ENCODE results near the gene SLC12A1.

The SLC12A1 gene

GRCh38 chr15:48298914-48299313 lies 92.8 kb downstream of the SLC12A1 start:
- no peak overlapping the region for H4K91ac ChIP-seq (ENCODE audit: low read depth, low read length)
- no peak overlapping the region for H3K18ac ChIP-seq (ENCODE audit: low read length)
- H2AK5ac ChIP-seq (ENCODE audit: low read length) = no peak overlapping the region
- H3K27ac ChIP-seq (ENCODE audit: low read depth, low read length) = no peak overlapping the region
- no peak overlapping the region for H3K9ac ChIP-seq (ENCODE audit: low read length)
- H3K4me1 ChIP-seq (ENCODE audit: control insufficient read depth in 1 of 2, insufficient read depth in 2 of 2, low read length in 2 of 2) = no peaks in the 10 kb centered on the region
- no peaks in the 10 kb centered on the region for H3K36me3 ChIP-seq (ENCODE audit: control insufficient read depth in 1 of 2, insufficient read depth in 2 of 2, low read length in 2 of 2)
- no peak overlapping the region for H2BK12ac ChIP-seq (ENCODE audit: low read length)
- H3K4ac ChIP-seq (ENCODE audit: low read depth, low read length) = no peak overlapping the region
- WGBS (ENCODE audit: extremely low coverage, insufficient coverage, insufficient read length) = no CpG with 5 or more reads among the region's 2 CpGs
- H2BK5ac ChIP-seq (ENCODE audit: low read depth, low read length, poor library complexity) = no peak overlapping the region
- no peaks in the 10 kb centered on the region for H3K9me3 ChIP-seq (ENCODE audit: insufficient read depth, low read depth, low read length)
- H3K14ac ChIP-seq (ENCODE audit: low read length) = no peak overlapping the region
- H2BK120ac ChIP-seq (ENCODE audit: insufficient read depth, low read length, poor library complexity) = no peak overlapping the region
- H3K4me3 ChIP-seq (ENCODE audit: low read depth, low read length) = no peak overlapping the region
- no peak overlapping the region for H4K12ac ChIP-seq (ENCODE audit: low read depth, low read length)
- H3K79me2 ChIP-seq (ENCODE audit: control insufficient read depth, insufficient read depth, low read length, poor library complexity) = no peaks in the 10 kb centered on the region
- H3K23ac ChIP-seq (ENCODE audit: low read length) = no peak overlapping the region
- H3K27me3 ChIP-seq (ENCODE audit: insufficient read depth, low read length) = no peaks in the 10 kb centered on the region
- no peak for DNase-seq
- no peaks in the 10 kb centered on the region for H3K79me1 ChIP-seq (ENCODE audit: low read length)
- H4K8ac ChIP-seq (ENCODE audit: low read depth, low read length) = no peak overlapping the region
- no peak overlapping the region for H3K4me2 ChIP-seq (ENCODE audit: low read length)
- H2AFZ ChIP-seq (ENCODE audit: insufficient read depth, low read length, poor library complexity) = no peak overlapping the region

- Histone ChIP-seq H3K4ac (ENCODE audit: low read depth, low read length) (no peak overlapping the region), H3K4me3 (ENCODE audit: low read depth, low read length) (no peak overlapping the region), H2BK5ac (ENCODE audit: low read depth, low read length, poor library complexity) (no peak overlapping the region), H3K79me1 (ENCODE audit: low read length) (no peaks in the 10 kb centered on the region), H3K23ac (ENCODE audit: low read length) (no peak overlapping the region), H3K4me1 (ENCODE audit: control insufficient read depth in 1 of 2, insufficient read depth in 2 of 2, low read length in 2 of 2) (no peaks in the 10 kb centered on the region), H2BK12ac (ENCODE audit: low read length) (no peak overlapping the region), H3K9me3 (ENCODE audit: insufficient read depth, low read depth, low read length) (no peaks in the 10 kb centered on the region), H3K14ac (ENCODE audit: low read length) (no peak overlapping the region), H3K4me2 (ENCODE audit: low read length) (no peak overlapping the region), H2AK5ac (ENCODE audit: low read length) (no peak overlapping the region), H3K27me3 (ENCODE audit: insufficient read depth, low read length) (no peaks in the 10 kb centered on the region), H2AFZ (ENCODE audit: insufficient read depth, low read length, poor library complexity) (no peak overlapping the region), H4K91ac (ENCODE audit: low read depth, low read length) (no peak overlapping the region), H3K9ac (ENCODE audit: low read length) (no peak overlapping the region), H4K12ac (ENCODE audit: low read depth, low read length) (no peak overlapping the region), H3K36me3 (ENCODE audit: control insufficient read depth in 1 of 2, insufficient read depth in 2 of 2, low read length in 2 of 2) (no peaks in the 10 kb centered on the region), H3K27ac (ENCODE audit: low read depth, low read length) (no peak overlapping the region), H3K18ac (ENCODE audit: low read length) (no peak overlapping the region), H3K79me2 (ENCODE audit: control insufficient read depth, insufficient read depth, low read length, poor library complexity) (no peaks in the 10 kb centered on the region), H4K8ac (ENCODE audit: low read depth, low read length) (no peak overlapping the region), H2BK120ac (ENCODE audit: insufficient read depth, low read length, poor library complexity) (no peak overlapping the region)
- DNase-seq = no peak
- no CpG with 5 or more reads among the region's 5 CpGs for WGBS (ENCODE audit: extremely low coverage, insufficient coverage, insufficient read length)
Observed at GRCh38 chr15:48300038-48300437, 93.9 kb downstream of the SLC12A1 start.

- Histone ChIP-seq H2AK5ac (ENCODE audit: low read length) (no peak overlapping the region), H4K12ac (ENCODE audit: low read depth, low read length) (no peak overlapping the region), H3K27ac (ENCODE audit: low read depth, low read length) (no peak overlapping the region), H3K9me3 (ENCODE audit: insufficient read depth, low read depth, low read length) (no peaks in the 10 kb centered on the region), H3K27me3 (ENCODE audit: insufficient read depth, low read length) (no peaks in the 10 kb centered on the region), H4K8ac (ENCODE audit: low read depth, low read length) (no peak overlapping the region), H3K4me2 (ENCODE audit: low read length) (no peak overlapping the region), H3K23ac (ENCODE audit: low read length) (no peak overlapping the region), H2BK12ac (ENCODE audit: low read length) (no peak overlapping the region), H2BK120ac (ENCODE audit: insufficient read depth, low read length, poor library complexity) (no peak overlapping the region), H4K91ac (ENCODE audit: low read depth, low read length) (no peak overlapping the region), H3K79me1 (ENCODE audit: low read length) (no peaks in the 10 kb centered on the region), H3K79me2 (ENCODE audit: control insufficient read depth, insufficient read depth, low read length, poor library complexity) (no peaks in the 10 kb centered on the region), H3K4ac (ENCODE audit: low read depth, low read length) (no peak overlapping the region), H2BK5ac (ENCODE audit: low read depth, low read length, poor library complexity) (no peak overlapping the region), H3K4me1 (ENCODE audit: control insufficient read depth in 1 of 2, insufficient read depth in 2 of 2, low read length in 2 of 2) (no peaks in the 10 kb centered on the region), H3K18ac (ENCODE audit: low read length) (no peak overlapping the region), H3K9ac (ENCODE audit: low read length) (no peak overlapping the region), H3K4me3 (ENCODE audit: low read depth, low read length) (no peak overlapping the region), H2AFZ (ENCODE audit: insufficient read depth, low read length, poor library complexity) (no peak overlapping the region), H3K14ac (ENCODE audit: low read length) (no peak overlapping the region), H3K36me3 (ENCODE audit: control insufficient read depth in 1 of 2, insufficient read depth in 2 of 2, low read length in 2 of 2) (no peaks in the 10 kb centered on the region)
- DNase-seq = no peak
- WGBS (ENCODE audit: extremely low coverage, insufficient coverage, insufficient read length) = no CpG with 5 or more reads among the region's 2 CpGs
Observed at GRCh38 chr15:48304398-48304797, 98.3 kb downstream of the SLC12A1 start.

- no peak overlapping the region for H3K4me2 ChIP-seq (ENCODE audit: low read length)
- no peaks in the 10 kb centered on the region for H3K27me3 ChIP-seq (ENCODE audit: insufficient read depth, low read length)
- no peaks in the 10 kb centered on the region for H3K79me2 ChIP-seq (ENCODE audit: control insufficient read depth, insufficient read depth, low read length, poor library complexity)
- no peak overlapping the region for H2AK5ac ChIP-seq (ENCODE audit: low read length)
- H2BK5ac ChIP-seq (ENCODE audit: low read depth, low read length, poor library complexity) = no peak overlapping the region
- no peaks in the 10 kb centered on the region for H3K79me1 ChIP-seq (ENCODE audit: low read length)
- H4K91ac ChIP-seq (ENCODE audit: low read depth, low read length) = no peak overlapping the region
- no peak overlapping the region for H3K27ac ChIP-seq (ENCODE audit: low read depth, low read length)
- H3K18ac ChIP-seq (ENCODE audit: low read length) = no peak overlapping the region
- no peak overlapping the region for H2BK120ac ChIP-seq (ENCODE audit: insufficient read depth, low read length, poor library complexity)
- no peaks in the 10 kb centered on the region for H3K36me3 ChIP-seq (ENCODE audit: control insufficient read depth in 1 of 2, insufficient read depth in 2 of 2, low read length in 2 of 2)
- H4K12ac ChIP-seq (ENCODE audit: low read depth, low read length) = no peak overlapping the region
- H3K4me3 ChIP-seq (ENCODE audit: low read depth, low read length) = no peak overlapping the region
- no peaks in the 10 kb centered on the region for H3K4me1 ChIP-seq (ENCODE audit: control insufficient read depth in 1 of 2, insufficient read depth in 2 of 2, low read length in 2 of 2)
- H3K9me3 ChIP-seq (ENCODE audit: insufficient read depth, low read depth, low read length) = no peaks in the 10 kb centered on the region
- H2BK12ac ChIP-seq (ENCODE audit: low read length) = no peak overlapping the region
- no peak for DNase-seq
- H3K9ac ChIP-seq (ENCODE audit: low read length) = no peak overlapping the region
- no peak overlapping the region for H2AFZ ChIP-seq (ENCODE audit: insufficient read depth, low read length, poor library complexity)
- H3K14ac ChIP-seq (ENCODE audit: low read length) = no peak overlapping the region
- no peak overlapping the region for H3K23ac ChIP-seq (ENCODE audit: low read length)
- no peak overlapping the region for H4K8ac ChIP-seq (ENCODE audit: low read depth, low read length)
- no peak overlapping the region for H3K4ac ChIP-seq (ENCODE audit: low read depth, low read length)
- no CpG with 5 or more reads among the region's 1 CpG for WGBS (ENCODE audit: extremely low coverage, insufficient coverage, insufficient read length)
Observed at GRCh38 chr15:48306639-48307038, 100.5 kb downstream of the SLC12A1 start.

Measured in trophoblast cell (in vitro differentiated cells and primary cell).